DMS53 treated with DMSO at 0.1 percent for 48 hours (cell line): ENCODE data around the gene POTED.
"Not testable (repeated sequence)": the region's sequence is repeated elsewhere in the genome, so short reads cannot be mapped to it uniquely, and the experiment has no call there.

Experiments used
- DNase-seq: peaks from one replicate; lab custom pipeline; 2025; ENCODE audit not compliant: unreplicated experiment; lab: John Stamatoyannopoulos, UW

POTED gene

GRCh38 chr21:13609477-13609876 lies at the start of gene POTED:
Gene POTED (plus strand): TSS chr21:13609777. CDS start chr21:13610229, 452 bp downstream.
- DNase-seq, result not testable (repeated sequence)

- not testable (repeated sequence) for DNase-seq
Measured at GRCh38 chr21:13650101-13650500, 40.5 kb downstream of the POTED start.

GRCh38 chr21:13651746-13652145 lies 42.2 kb downstream of the POTED start:
- DNase-seq, result not testable (repeated sequence)
